K562 (cell line): ENCODE measurements around the gene ANKRD10. TPM values are rescaled to one million over a fixed set of nuclear protein-coding genes. Genes with fewer than 3 reads are reported as not detected.
A peak's percentile ranks its signal among the peaks of the same experiment; 100 is the strongest.

ENCODE experiments used
- ATAC-seq: fragments of 200-7000 bp; cut with Tn5 transposase; 3 replicates; pipeline ENCODE4 v1.9.1; 2020; ENCODE audit warnings: moderate library complexity
- BruUV-seq: library from RNA; stranded (reverse); fragments of 400-500 nt; replicated peaks from 2 replicates; lab custom pipeline; 2021; lab: Mats Ljungman, UMichigan
- CTCF ChIA-PET: fragments of 300-600 bp; formaldehyde crosslinking; extraction: SDS; loops from one replicate; lab custom pipeline; 2021; ENCODE audit warnings: low intra/inter-chr PET ratio; lab: Yijun Ruan, JAX
- POLR2A ChIA-PET: fragments of 300-600, 350-650 bp; sonication (Branson Sonifier 250); formaldehyde crosslinking; extraction: SDS; loops from one replicate; lab custom pipeline; 2021; ENCODE audit warnings: antibody characterized with exemption, inconsistent platforms; lab: Yijun Ruan, JAX
- DNase-seq, 4 experiments: peaks; one replicate each; pipeline versions ENCODE4 v3.0.0 to v3.0.0-alpha.2; 2011 to 2018; ENCODE audit warnings: low spot score in 3 of 4, mixed read lengths in 3 of 4; ENCODE audit errors: extremely low read depth in 1 of 4
- FAIRE-seq: peaks from 2 replicates; lab custom pipeline; 2011; peaks lifted over from hg19 to GRCh38; lab: Jason Lieb, UNC
- H2AFZ ChIP-seq: 2 replicates; pipeline ENCODE4 v1.6.0; 2011; ENCODE audit warnings: low read depth, low read length, control low read depth, inconsistent platforms
- H3K27ac ChIP-seq: fragments of 200-600 bp; 3 replicates; pipeline ENCODE4 v1.8.0; 2011; ENCODE audit warnings: low read depth, mild to moderate bottlenecking, control low read depth, inconsistent platforms, low read length, moderate library complexity, mixed read lengths; ENCODE audit errors: extremely low read depth
- H3K27me3 ChIP-seq, 2 experiments: fragments of 300-600 bp in 1 of 2; 2 replicates in 1 of 2; 3 replicates in 1 of 2; pipeline versions ENCODE4 v1.6.0 to v1.8.0; 2011; ENCODE audit warnings: inconsistent platforms in 2 of 2, low read length in 2 of 2, mild to moderate bottlenecking in 1 of 2, mixed read lengths in 1 of 2, moderate library complexity in 1 of 2; ENCODE audit not compliant: control insufficient read depth in 2 of 2, insufficient read depth in 2 of 2
- H3K36me3 ChIP-seq: fragments of 300-600 bp; 3 replicates; pipeline ENCODE4 v1.8.0; 2011; ENCODE audit warnings: mild to moderate bottlenecking, low read length, inconsistent platforms; ENCODE audit not compliant: control insufficient read depth, insufficient read depth
- H3K4me1 ChIP-seq, 2 experiments: fragments of 200-600 bp in 1 of 2; replicated peaks in 1 of 2; 2 replicates in 1 of 2; 3 replicates in 1 of 2; pipeline versions ENCODE4 v1.5.1 to v1.8.0; 2011; ENCODE audit warnings: inconsistent platforms in 2 of 2, low read length in 2 of 2, mild to moderate bottlenecking in 1 of 2, mixed read lengths in 1 of 2, moderate library complexity in 1 of 2; ENCODE audit not compliant: control insufficient read depth in 2 of 2, insufficient read depth in 2 of 2
- H3K4me2 ChIP-seq: 2 replicates; pipeline ENCODE4 v1.6.1; 2011; ENCODE audit warnings: low read length, control low read depth, inconsistent platforms, mixed read lengths; ENCODE audit not compliant: insufficient read depth
- H3K4me3 ChIP-seq: fragments of 200-600 bp; sonication (generic), shearing (Covaris generic); 2 replicates; pipeline ENCODE4 v1.5.1; 2016; ENCODE audit warnings: control low read depth, inconsistent platforms
- H3K79me2 ChIP-seq: fragments of 200-600 bp; 3 replicates; pipeline ENCODE4 v1.8.0; 2011; ENCODE audit warnings: low read length, inconsistent platforms; ENCODE audit not compliant: control insufficient read depth, insufficient read depth
- H3K9ac ChIP-seq, 2 experiments: 2 replicates each; pipeline versions ENCODE4 v1.6.0 to v1.6.1; 2011; ENCODE audit warnings: low read depth in 2 of 2, low read length in 2 of 2, control low read depth in 1 of 2, inconsistent platforms in 1 of 2, mild to moderate bottlenecking in 1 of 2, mixed read lengths in 1 of 2; ENCODE audit not compliant: insufficient read depth in 1 of 2
- H3K9me1 ChIP-seq: one replicate; pipeline ENCODE4 v1.6.0; 2011; ENCODE audit warnings: inconsistent platforms, mild to moderate bottlenecking, low read length, moderate library complexity; ENCODE audit not compliant: control insufficient read depth, insufficient read depth
- H3K9me3 ChIP-seq: replicated peaks from 2 replicates; pipeline ENCODE4 v1.5.1; 2011; ENCODE audit warnings: low read depth, low read length, inconsistent platforms; ENCODE audit not compliant: control insufficient read depth, insufficient read depth
- H4K20me1 ChIP-seq: replicated peaks from 2 replicates; pipeline ENCODE4 v1.6.1; 2011; ENCODE audit warnings: low read length, inconsistent platforms, mixed read lengths; ENCODE audit not compliant: control insufficient read depth, insufficient read depth
- FOXJ2 ChIP-seq: fragments of 200-800 bp; sonication (Bioruptor generic); IDR thresholded peaks from 2 replicates; pipeline ENCODE4 v1.6.1; 2016; ENCODE audit warnings: missing genetic modification characterization, missing compliant biosample characterization
- RBFOX2 ChIP-seq: fragments of 200-400 bp; formaldehyde crosslinking; IDR thresholded peaks from 2 replicates; pipeline ENCODE4 v1.6.1; 2017; ENCODE audit warnings: low read depth, mild to moderate bottlenecking, low read length, moderate library complexity
- TRIM24 ChIP-seq, 2 experiments: fragments of 450-650 bp; IDR thresholded peaks; 2 replicates each; pipeline ENCODE4 v1.6.1; 2016
- ZNF384 ChIP-seq: IDR thresholded peaks from 2 replicates; pipeline ENCODE4 v1.6.1; 2012; ENCODE audit warnings: low read depth, low read length, improper control_type of control experiment
- WGBS: fragments of 100-300 bp; shearing (Covaris generic); methylation state at CpG from one replicate; pipeline ENCODE4 v1.1.6; 2016; ENCODE audit warnings: low coverage, mixed read lengths; ENCODE audit not compliant: insufficient coverage; ENCODE audit errors: missing lambda C conversion rate; 5-methylcytosine and 5-hydroxymethylcytosine counted together
- in situ Hi-C: fragments of 300-500 bp; cut with MboI; formaldehyde crosslinking; loops from 4 replicates; pipeline ENCODE4 v1.15.0; 2018; ENCODE audit warnings: inconsistent platforms, mixed read lengths
- intact Hi-C: fragments of 100-400 bp; cut with micrococcal nuclease; formaldehyde crosslinking; loops from 2 replicates; pipeline ENCODE4 v1.14.2; 2022
- polyA plus RNA-seq, 8 experiments: library from polyadenylated mRNA; depleted of rRNA in 4 of 8; stranded (reverse) in 5 of 8; unstranded in 3 of 8; fragments of >200 nt; fragmentation: Nextera tagmentation in 2 of 8; fragmentation: Illumina TruSeq in 1 of 8; extraction: Ambion mirVana in 2 of 8; extraction: Trizol in 1 of 8; gene quantifications; 2 replicates each; pipeline versions ENCODE4 v1.2.1 to v1.2.3, GENCODE V29; 2011 to 2014; ENCODE audit warnings: inconsistent platforms in 1 of 8, missing spikeins in 1 of 8
- total RNA-seq, 7 experiments: library from RNA; depleted of rRNA in 6 of 7; stranded (reverse); fragments of >200 nt in 6 of 7; fragmentation: Illumina TruSeq in 2 of 7; extraction: Trizol in 2 of 7; gene quantifications; 2 replicates each; pipeline versions ENCODE4 v1.2.1 to v1.2.3, GENCODE V29; 2011 to 2021; ENCODE audit warnings: low replicate concordance in 1 of 7
- TF ChIP-seq, protein P1 (sequence below): fragments of 200-800 bp; sonication (Bioruptor generic); IDR thresholded peaks from 2 replicates; pipeline ENCODE4 v1.6.1; 2017; ENCODE audit warnings: missing genetic modification characterization, missing compliant biosample characterization
- TF ChIP-seq, protein P2 (sequence below): fragments of 250-450 bp; sonication (Bioruptor Pico); IDR thresholded peaks from 2 replicates; pipeline ENCODE4 v1.8.0; 2022; ENCODE audit warnings: moderate library complexity, mild to moderate bottlenecking, inconsistent platforms
- TF ChIP-seq, protein P3 (sequence below): fragments of 450-650 bp; IDR thresholded peaks from 2 replicates; pipeline ENCODE4 v1.6.1; 2016; ENCODE audit warnings: mild to moderate bottlenecking, moderate library complexity

The ANKRD10 gene
- total and polyA plus RNA-seq, 9 of the 15 experiments (the other 6 are each of a cell fraction or from before 2014, with no cell fraction given): 21.7 to 183 (median 45.0) TPM

DNA sequence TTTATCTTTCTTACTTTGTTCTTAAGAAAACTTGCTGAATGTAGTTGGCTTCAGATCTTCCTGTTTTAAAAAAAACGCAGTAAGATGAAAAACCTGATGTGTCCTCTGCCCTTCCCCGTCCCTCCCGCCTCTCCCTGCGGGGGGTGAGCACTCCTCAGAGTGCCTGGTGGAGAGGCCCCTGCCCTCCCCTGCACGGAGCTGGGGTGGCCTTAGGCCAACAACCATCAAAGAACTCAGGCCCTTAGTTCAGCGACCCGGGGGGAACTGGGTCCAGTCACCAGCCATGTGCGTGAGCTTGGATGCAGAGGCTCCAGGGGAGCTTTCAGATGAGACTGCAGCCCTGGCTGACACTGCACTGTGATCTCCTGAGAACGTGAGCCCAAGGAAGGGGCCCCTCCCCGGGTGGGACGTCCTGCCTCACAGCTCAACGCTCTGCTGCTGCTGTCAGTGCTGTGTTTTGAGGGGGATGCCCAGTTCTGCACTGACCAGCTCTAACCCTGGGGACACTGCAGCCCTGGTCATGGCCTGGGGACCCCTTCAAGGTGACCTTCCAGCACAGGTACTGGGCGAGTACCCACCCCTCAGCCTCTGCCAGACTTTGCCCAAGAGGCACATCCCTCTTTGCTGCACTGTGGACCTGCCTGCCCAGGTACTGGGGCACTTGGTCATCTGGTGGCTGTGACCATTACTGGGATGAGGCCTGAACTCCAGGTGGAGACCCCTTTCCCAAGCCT is 42.7 kb downstream of the ANKRD10 start:
- Histone ChIP-seq H3K27ac (peak overlapping the region; percentile 60; the same call in 2 of the 3 replicates), H3K9me1 (no peaks in the 10 kb centered on the region), H3K27me3 (no peaks in the 10 kb centered on the region), H2AFZ (peak overlapping the region; percentile 63), H4K20me1 (no peaks in the 10 kb centered on the region), H3K4me3 (no peak overlapping the region), H3K4me2 (no peak overlapping the region; the same call in 1 of the 2 replicates), H3K4me1 (peaks cover 30 to 36% of the 10 kb centered on the region in 2 experiments; a peak in 4 of 5 replicates), H3K79me2 (peaks cover 10% of the 10 kb centered on the region; the same call in 2 of the 3 replicates), H3K9me3 (peaks cover 4% of the 10 kb centered on the region), H3K9ac (peak overlapping the region in 1 of 2 experiments; percentile 36; a peak in 1 of 4 replicates), H3K36me3 (no peaks in the 10 kb centered on the region)
- DNase-seq: peak in 2 of 4 experiments; percentile 19 to 45
- BruUV-seq: no TSS peak
- 34% methylated on average over 12 of the region's 13 CpGs for WGBS
- intact Hi-C loops (no loop called here), in situ Hi-C loops (no loop called here)
- POLR2A ChIA-PET: interaction anchor here (1.2 kb wide), 1 partner anchor 23 kb away, joined by 5 read pairs; no protein-coding TSS in a partner anchor
- FAIRE-seq: no peak
- CTCF ChIA-PET: no interaction called here
- no peak; the same call in 2 of the 3 replicates for ATAC-seq
- TF ChIP-seq, protein P1, sequence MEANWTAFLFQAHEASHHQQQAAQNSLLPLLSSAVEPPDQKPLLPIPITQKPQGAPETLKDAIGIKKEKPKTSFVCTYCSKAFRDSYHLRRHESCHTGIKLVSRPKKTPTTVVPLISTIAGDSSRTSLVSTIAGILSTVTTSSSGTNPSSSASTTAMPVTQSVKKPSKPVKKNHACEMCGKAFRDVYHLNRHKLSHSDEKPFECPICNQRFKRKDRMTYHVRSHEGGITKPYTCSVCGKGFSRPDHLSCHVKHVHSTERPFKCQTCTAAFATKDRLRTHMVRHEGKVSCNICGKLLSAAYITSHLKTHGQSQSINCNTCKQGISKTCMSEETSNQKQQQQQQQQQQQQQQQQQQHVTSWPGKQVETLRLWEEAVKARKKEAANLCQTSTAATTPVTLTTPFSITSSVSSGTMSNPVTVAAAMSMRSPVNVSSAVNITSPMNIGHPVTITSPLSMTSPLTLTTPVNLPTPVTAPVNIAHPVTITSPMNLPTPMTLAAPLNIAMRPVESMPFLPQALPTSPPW (CRISPR knock-in tag): peak; percentile 27; the same call in 1 of the 2 replicates
- TF ChIP-seq TRIM24 (IDR thresholded peaks at IDR 0.05): peak in 1 of 2 experiments; percentile 43; a peak in 1 of 4 replicates
- TF ChIP-seq FOXJ2 (tag): no peak
- TF ChIP-seq, protein P2, sequence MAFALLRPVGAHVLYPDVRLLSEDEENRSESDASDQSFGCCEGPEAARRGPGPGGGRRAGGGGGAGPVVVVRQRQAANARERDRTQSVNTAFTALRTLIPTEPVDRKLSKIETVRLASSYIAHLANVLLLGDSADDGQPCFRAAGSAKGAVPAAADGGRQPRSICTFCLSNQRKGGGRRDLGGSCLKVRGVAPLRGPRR (CRISPR knock-in tag): no peak
- TF ChIP-seq RBFOX2: peak; percentile 47; the same call in 1 of the 2 replicates
- TF ChIP-seq ZNF384: peak; percentile 42; the same call in 1 of the 2 replicates
- TF ChIP-seq, protein P3, sequence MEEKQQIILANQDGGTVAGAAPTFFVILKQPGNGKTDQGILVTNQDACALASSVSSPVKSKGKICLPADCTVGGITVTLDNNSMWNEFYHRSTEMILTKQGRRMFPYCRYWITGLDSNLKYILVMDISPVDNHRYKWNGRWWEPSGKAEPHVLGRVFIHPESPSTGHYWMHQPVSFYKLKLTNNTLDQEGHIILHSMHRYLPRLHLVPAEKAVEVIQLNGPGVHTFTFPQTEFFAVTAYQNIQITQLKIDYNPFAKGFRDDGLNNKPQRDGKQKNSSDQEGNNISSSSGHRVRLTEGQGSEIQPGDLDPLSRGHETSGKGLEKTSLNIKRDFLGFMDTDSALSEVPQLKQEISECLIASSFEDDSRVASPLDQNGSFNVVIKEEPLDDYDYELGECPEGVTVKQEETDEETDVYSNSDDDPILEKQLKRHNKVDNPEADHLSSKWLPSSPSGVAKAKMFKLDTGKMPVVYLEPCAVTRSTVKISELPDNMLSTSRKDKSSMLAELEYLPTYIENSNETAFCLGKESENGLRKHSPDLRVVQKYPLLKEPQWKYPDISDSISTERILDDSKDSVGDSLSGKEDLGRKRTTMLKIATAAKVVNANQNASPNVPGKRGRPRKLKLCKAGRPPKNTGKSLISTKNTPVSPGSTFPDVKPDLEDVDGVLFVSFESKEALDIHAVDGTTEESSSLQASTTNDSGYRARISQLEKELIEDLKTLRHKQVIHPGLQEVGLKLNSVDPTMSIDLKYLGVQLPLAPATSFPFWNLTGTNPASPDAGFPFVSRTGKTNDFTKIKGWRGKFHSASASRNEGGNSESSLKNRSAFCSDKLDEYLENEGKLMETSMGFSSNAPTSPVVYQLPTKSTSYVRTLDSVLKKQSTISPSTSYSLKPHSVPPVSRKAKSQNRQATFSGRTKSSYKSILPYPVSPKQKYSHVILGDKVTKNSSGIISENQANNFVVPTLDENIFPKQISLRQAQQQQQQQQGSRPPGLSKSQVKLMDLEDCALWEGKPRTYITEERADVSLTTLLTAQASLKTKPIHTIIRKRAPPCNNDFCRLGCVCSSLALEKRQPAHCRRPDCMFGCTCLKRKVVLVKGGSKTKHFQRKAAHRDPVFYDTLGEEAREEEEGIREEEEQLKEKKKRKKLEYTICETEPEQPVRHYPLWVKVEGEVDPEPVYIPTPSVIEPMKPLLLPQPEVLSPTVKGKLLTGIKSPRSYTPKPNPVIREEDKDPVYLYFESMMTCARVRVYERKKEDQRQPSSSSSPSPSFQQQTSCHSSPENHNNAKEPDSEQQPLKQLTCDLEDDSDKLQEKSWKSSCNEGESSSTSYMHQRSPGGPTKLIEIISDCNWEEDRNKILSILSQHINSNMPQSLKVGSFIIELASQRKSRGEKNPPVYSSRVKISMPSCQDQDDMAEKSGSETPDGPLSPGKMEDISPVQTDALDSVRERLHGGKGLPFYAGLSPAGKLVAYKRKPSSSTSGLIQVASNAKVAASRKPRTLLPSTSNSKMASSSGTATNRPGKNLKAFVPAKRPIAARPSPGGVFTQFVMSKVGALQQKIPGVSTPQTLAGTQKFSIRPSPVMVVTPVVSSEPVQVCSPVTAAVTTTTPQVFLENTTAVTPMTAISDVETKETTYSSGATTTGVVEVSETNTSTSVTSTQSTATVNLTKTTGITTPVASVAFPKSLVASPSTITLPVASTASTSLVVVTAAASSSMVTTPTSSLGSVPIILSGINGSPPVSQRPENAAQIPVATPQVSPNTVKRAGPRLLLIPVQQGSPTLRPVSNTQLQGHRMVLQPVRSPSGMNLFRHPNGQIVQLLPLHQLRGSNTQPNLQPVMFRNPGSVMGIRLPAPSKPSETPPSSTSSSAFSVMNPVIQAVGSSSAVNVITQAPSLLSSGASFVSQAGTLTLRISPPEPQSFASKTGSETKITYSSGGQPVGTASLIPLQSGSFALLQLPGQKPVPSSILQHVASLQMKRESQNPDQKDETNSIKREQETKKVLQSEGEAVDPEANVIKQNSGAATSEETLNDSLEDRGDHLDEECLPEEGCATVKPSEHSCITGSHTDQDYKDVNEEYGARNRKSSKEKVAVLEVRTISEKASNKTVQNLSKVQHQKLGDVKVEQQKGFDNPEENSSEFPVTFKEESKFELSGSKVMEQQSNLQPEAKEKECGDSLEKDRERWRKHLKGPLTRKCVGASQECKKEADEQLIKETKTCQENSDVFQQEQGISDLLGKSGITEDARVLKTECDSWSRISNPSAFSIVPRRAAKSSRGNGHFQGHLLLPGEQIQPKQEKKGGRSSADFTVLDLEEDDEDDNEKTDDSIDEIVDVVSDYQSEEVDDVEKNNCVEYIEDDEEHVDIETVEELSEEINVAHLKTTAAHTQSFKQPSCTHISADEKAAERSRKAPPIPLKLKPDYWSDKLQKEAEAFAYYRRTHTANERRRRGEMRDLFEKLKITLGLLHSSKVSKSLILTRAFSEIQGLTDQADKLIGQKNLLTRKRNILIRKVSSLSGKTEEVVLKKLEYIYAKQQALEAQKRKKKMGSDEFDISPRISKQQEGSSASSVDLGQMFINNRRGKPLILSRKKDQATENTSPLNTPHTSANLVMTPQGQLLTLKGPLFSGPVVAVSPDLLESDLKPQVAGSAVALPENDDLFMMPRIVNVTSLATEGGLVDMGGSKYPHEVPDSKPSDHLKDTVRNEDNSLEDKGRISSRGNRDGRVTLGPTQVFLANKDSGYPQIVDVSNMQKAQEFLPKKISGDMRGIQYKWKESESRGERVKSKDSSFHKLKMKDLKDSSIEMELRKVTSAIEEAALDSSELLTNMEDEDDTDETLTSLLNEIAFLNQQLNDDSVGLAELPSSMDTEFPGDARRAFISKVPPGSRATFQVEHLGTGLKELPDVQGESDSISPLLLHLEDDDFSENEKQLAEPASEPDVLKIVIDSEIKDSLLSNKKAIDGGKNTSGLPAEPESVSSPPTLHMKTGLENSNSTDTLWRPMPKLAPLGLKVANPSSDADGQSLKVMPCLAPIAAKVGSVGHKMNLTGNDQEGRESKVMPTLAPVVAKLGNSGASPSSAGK: peak; percentile 33; the same call in 1 of the 2 replicates
